K562 (cell line): Measurements from ENCODE around the gene FBXW8. TPM values are rescaled to one million over a fixed set of nuclear protein-coding genes. Genes with fewer than 3 reads are reported as not detected.

ENCODE experiments used
- ATAC-seq: fragments of 200-7000 bp; cut with Tn5 transposase; 3 replicates; pipeline ENCODE4 v1.9.1; 2020; ENCODE audit warnings: moderate library complexity
- BruUV-seq: library from RNA; stranded (reverse); fragments of 400-500 nt; replicated peaks from 2 replicates; lab custom pipeline; 2021; lab: Mats Ljungman, UMichigan
- CTCF ChIA-PET: fragments of 300-600 bp; formaldehyde crosslinking; extraction: SDS; loops from one replicate; lab custom pipeline; 2021; ENCODE audit warnings: low intra/inter-chr PET ratio; lab: Yijun Ruan, JAX
- POLR2A ChIA-PET: fragments of 300-600, 350-650 bp; sonication (Branson Sonifier 250); formaldehyde crosslinking; extraction: SDS; loops from one replicate; lab custom pipeline; 2021; ENCODE audit warnings: antibody characterized with exemption, inconsistent platforms; lab: Yijun Ruan, JAX
- DNase-seq, 4 experiments: peaks; one replicate each; pipeline versions ENCODE4 v3.0.0 to v3.0.0-alpha.2; 2011 to 2018; ENCODE audit warnings: low spot score in 3 of 4, mixed read lengths in 3 of 4; ENCODE audit errors: extremely low read depth in 1 of 4
- FAIRE-seq: peaks from 2 replicates; lab custom pipeline; 2011; peaks lifted over from hg19 to GRCh38; lab: Jason Lieb, UNC
- H2AFZ ChIP-seq: 2 replicates; pipeline ENCODE4 v1.6.0; 2011; ENCODE audit warnings: low read depth, low read length, control low read depth, inconsistent platforms
- H3K27ac ChIP-seq: fragments of 200-600 bp; 3 replicates; pipeline ENCODE4 v1.8.0; 2011; ENCODE audit warnings: low read depth, mild to moderate bottlenecking, control low read depth, inconsistent platforms, low read length, moderate library complexity, mixed read lengths; ENCODE audit errors: extremely low read depth
- H3K27me3 ChIP-seq, 2 experiments: fragments of 300-600 bp in 1 of 2; 2 replicates in 1 of 2; 3 replicates in 1 of 2; pipeline versions ENCODE4 v1.6.0 to v1.8.0; 2011; ENCODE audit warnings: inconsistent platforms in 2 of 2, low read length in 2 of 2, mild to moderate bottlenecking in 1 of 2, mixed read lengths in 1 of 2, moderate library complexity in 1 of 2; ENCODE audit not compliant: control insufficient read depth in 2 of 2, insufficient read depth in 2 of 2
- H3K36me3 ChIP-seq: fragments of 300-600 bp; 3 replicates; pipeline ENCODE4 v1.8.0; 2011; ENCODE audit warnings: mild to moderate bottlenecking, low read length, inconsistent platforms; ENCODE audit not compliant: control insufficient read depth, insufficient read depth
- H3K4me1 ChIP-seq, 2 experiments: fragments of 200-600 bp in 1 of 2; replicated peaks in 1 of 2; 2 replicates in 1 of 2; 3 replicates in 1 of 2; pipeline versions ENCODE4 v1.5.1 to v1.8.0; 2011; ENCODE audit warnings: inconsistent platforms in 2 of 2, low read length in 2 of 2, mild to moderate bottlenecking in 1 of 2, mixed read lengths in 1 of 2, moderate library complexity in 1 of 2; ENCODE audit not compliant: control insufficient read depth in 2 of 2, insufficient read depth in 2 of 2
- H3K4me2 ChIP-seq: 2 replicates; pipeline ENCODE4 v1.6.1; 2011; ENCODE audit warnings: low read length, control low read depth, inconsistent platforms, mixed read lengths; ENCODE audit not compliant: insufficient read depth
- H3K4me3 ChIP-seq: fragments of 200-600 bp; sonication (generic), shearing (Covaris generic); 2 replicates; pipeline ENCODE4 v1.5.1; 2016; ENCODE audit warnings: control low read depth, inconsistent platforms
- H3K79me2 ChIP-seq: fragments of 200-600 bp; 3 replicates; pipeline ENCODE4 v1.8.0; 2011; ENCODE audit warnings: low read length, inconsistent platforms; ENCODE audit not compliant: control insufficient read depth, insufficient read depth
- H3K9ac ChIP-seq, 2 experiments: 2 replicates each; pipeline versions ENCODE4 v1.6.0 to v1.6.1; 2011; ENCODE audit warnings: low read depth in 2 of 2, low read length in 2 of 2, control low read depth in 1 of 2, inconsistent platforms in 1 of 2, mild to moderate bottlenecking in 1 of 2, mixed read lengths in 1 of 2; ENCODE audit not compliant: insufficient read depth in 1 of 2
- H3K9me1 ChIP-seq: one replicate; pipeline ENCODE4 v1.6.0; 2011; ENCODE audit warnings: inconsistent platforms, mild to moderate bottlenecking, low read length, moderate library complexity; ENCODE audit not compliant: control insufficient read depth, insufficient read depth
- H3K9me3 ChIP-seq: replicated peaks from 2 replicates; pipeline ENCODE4 v1.5.1; 2011; ENCODE audit warnings: low read depth, low read length, inconsistent platforms; ENCODE audit not compliant: control insufficient read depth, insufficient read depth
- H4K20me1 ChIP-seq: replicated peaks from 2 replicates; pipeline ENCODE4 v1.6.1; 2011; ENCODE audit warnings: low read length, inconsistent platforms, mixed read lengths; ENCODE audit not compliant: control insufficient read depth, insufficient read depth
- PRPF4 ChIP-seq: fragments of 200-400 bp; formaldehyde crosslinking; IDR thresholded peaks from one replicate; pipeline ENCODE4 v1.6.1; 2017; ENCODE audit warnings: low read length, low read depth, mild to moderate bottlenecking; ENCODE audit not compliant: insufficient read depth, poor library complexity, severe bottlenecking
- TEAD2 ChIP-seq: fragments of 450-650 bp; IDR thresholded peaks from 2 replicates; pipeline ENCODE4 v1.6.1; 2016; ENCODE audit warnings: missing genetic modification characterization, control low read depth, missing compliant biosample characterization
- WGBS: fragments of 100-300 bp; shearing (Covaris generic); methylation state at CpG from one replicate; pipeline ENCODE4 v1.1.6; 2016; ENCODE audit warnings: low coverage, mixed read lengths; ENCODE audit not compliant: insufficient coverage; ENCODE audit errors: missing lambda C conversion rate; 5-methylcytosine and 5-hydroxymethylcytosine counted together
- in situ Hi-C: fragments of 300-500 bp; cut with MboI; formaldehyde crosslinking; loops from 4 replicates; pipeline ENCODE4 v1.15.0; 2018; ENCODE audit warnings: inconsistent platforms, mixed read lengths
- intact Hi-C: fragments of 100-400 bp; cut with micrococcal nuclease; formaldehyde crosslinking; loops from 2 replicates; pipeline ENCODE4 v1.14.2; 2022
- polyA plus RNA-seq, 8 experiments: library from polyadenylated mRNA; depleted of rRNA in 4 of 8; stranded (reverse) in 5 of 8; unstranded in 3 of 8; fragments of >200 nt; fragmentation: Nextera tagmentation in 2 of 8; fragmentation: Illumina TruSeq in 1 of 8; extraction: Ambion mirVana in 2 of 8; extraction: Trizol in 1 of 8; gene quantifications; 2 replicates each; pipeline versions ENCODE4 v1.2.1 to v1.2.3, GENCODE V29; 2011 to 2014; ENCODE audit warnings: inconsistent platforms in 1 of 8, missing spikeins in 1 of 8
- total RNA-seq, 7 experiments: library from RNA; depleted of rRNA in 6 of 7; stranded (reverse); fragments of >200 nt in 6 of 7; fragmentation: Illumina TruSeq in 2 of 7; extraction: Trizol in 2 of 7; gene quantifications; 2 replicates each; pipeline versions ENCODE4 v1.2.1 to v1.2.3, GENCODE V29; 2011 to 2021; ENCODE audit warnings: low replicate concordance in 1 of 7
- TF ChIP-seq, protein P1 (sequence below), 2 experiments: IDR thresholded peaks; 2 replicates each; pipeline ENCODE4 v1.6.1; 2012; ENCODE audit warnings: improper control_type of control experiment in 2 of 2, low read depth in 2 of 2, low read length in 2 of 2, borderline replicate concordance in 1 of 2

The FBXW8 gene
- total and polyA plus RNA-seq, 9 of the 15 experiments (the other 6 are each of a cell fraction or from before 2014, with no cell fraction given), result 0.58 to 8.3 (median 4.4) TPM

DNA sequence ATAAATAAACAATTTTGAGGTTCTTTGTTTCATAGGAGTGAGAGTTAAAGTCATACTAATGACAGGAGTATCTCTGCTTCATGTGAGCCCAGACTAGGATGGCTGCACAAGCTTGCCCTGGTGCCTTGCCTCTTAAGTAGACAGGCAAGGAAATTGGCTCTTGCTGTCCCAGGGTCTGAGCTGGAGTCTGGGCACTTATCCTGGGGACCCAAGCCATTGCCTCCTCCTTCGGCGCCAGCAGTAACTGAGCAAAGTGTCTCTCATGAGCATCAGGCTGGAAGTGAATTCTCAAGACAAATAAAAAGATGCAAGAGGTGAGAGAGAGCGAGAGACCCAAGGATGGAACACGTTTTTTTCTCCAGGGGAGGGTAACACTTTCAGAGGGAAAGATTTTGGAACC lies 6.9 kb upstream of the FBXW8 start:
- no peaks in the 10 kb centered on the region for H3K79me2 ChIP-seq
- in situ Hi-C loops, result no loop called here

More for the DNA sequence above, 6.9 kb upstream of the FBXW8 start:
- Histone ChIP-seq H3K4me3 (no peak overlapping the region), H3K9me3 (no peaks in the 10 kb centered on the region), H3K9ac (no peak overlapping the region), H3K4me1 (no peaks in the 10 kb centered on the region), H3K27me3 (peaks cover 8 to 11% of the 10 kb centered on the region in 2 experiments; a peak in 4 of 5 replicates), H3K36me3 (no peaks in the 10 kb centered on the region), H4K20me1 (no peaks in the 10 kb centered on the region), H3K4me2 (no peak overlapping the region), H3K27ac (no peak overlapping the region), H3K9me1 (no peaks in the 10 kb centered on the region), H2AFZ (no peak overlapping the region)
- ChIA-PET CTCF (no interaction called here), POLR2A (interaction anchor here (0.6 to 1.2 kb wide), 2 partner anchors 11 to 241 kb away, joined by 3 to 7 read pairs; no protein-coding TSS in a partner anchor)
- FAIRE-seq (no peak), DNase-seq (no peak), ATAC-seq (no peak)
- TF ChIP-seq, protein P1, sequence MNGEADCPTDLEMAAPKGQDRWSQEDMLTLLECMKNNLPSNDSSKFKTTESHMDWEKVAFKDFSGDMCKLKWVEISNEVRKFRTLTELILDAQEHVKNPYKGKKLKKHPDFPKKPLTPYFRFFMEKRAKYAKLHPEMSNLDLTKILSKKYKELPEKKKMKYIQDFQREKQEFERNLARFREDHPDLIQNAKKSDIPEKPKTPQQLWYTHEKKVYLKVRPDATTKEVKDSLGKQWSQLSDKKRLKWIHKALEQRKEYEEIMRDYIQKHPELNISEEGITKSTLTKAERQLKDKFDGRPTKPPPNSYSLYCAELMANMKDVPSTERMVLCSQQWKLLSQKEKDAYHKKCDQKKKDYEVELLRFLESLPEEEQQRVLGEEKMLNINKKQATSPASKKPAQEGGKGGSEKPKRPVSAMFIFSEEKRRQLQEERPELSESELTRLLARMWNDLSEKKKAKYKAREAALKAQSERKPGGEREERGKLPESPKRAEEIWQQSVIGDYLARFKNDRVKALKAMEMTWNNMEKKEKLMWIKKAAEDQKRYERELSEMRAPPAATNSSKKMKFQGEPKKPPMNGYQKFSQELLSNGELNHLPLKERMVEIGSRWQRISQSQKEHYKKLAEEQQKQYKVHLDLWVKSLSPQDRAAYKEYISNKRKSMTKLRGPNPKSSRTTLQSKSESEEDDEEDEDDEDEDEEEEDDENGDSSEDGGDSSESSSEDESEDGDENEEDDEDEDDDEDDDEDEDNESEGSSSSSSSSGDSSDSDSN (IDR thresholded peaks at IDR 0.05; ENCODE audit: borderline replicate concordance in 1 of 2, low read depth in 2 of 2, low read length in 2 of 2), result peak in 1 of 2 experiments; percentile 83; a peak in 2 of 4 replicates
- no peak for TF ChIP-seq PRPF4
- no peak for TF ChIP-seq TEAD2
- 2% methylated on average over 4 of the region's 4 CpGs for WGBS
- BruUV-seq, result no TSS peak
- intact Hi-C loops, result no loop called here
